Motor neuron (in vitro differentiated cells): Measurements from ENCODE around the gene ZNF571. TPM values are rescaled to one million over a fixed set of nuclear protein-coding genes. Genes with fewer than 3 reads are reported as not detected.

Source experiments
- total RNA-seq, 8 experiments: library from RNA; unstranded; fragments of 300-600 nt; gene quantifications; 2 replicates each; pipeline versions ENCODE4 v1.2.3 to v1.2.4, GENCODE V29; 2022

Gene ZNF571
- total RNA-seq, 8 experiments from 2014 or later, result 1.4 to 10.2 (median 6.2) TPM

Other genes with a start within 250 kb of the ZNF571 start
- 1 to 10 TPM; 4.1 to 7.5 (median 6.3) TPM for gene ZNF527, start 223.7 kb downstream of the ZNF571 start, total RNA-seq
- gene ZNF569, start 127.3 kb downstream of the ZNF571 start, total RNA-seq, result 10 to 100 TPM in 5 of 8 experiments, 1 to 10 TPM in 3; 2.8 to 12.5 (median 11.3) TPM
- 10 to 100 TPM in 3 of 8 experiments, 1 to 10 TPM in 5; 1.5 to 11.5 (median 9.3) TPM for gene ZNF570, start 125.4 kb downstream of the ZNF571 start, total RNA-seq
- gene ZNF793, start 87.9 kb downstream of the ZNF571 start, total RNA-seq, result 10 to 100 TPM in 5 of 8 experiments, 1 to 10 TPM in 1, under 1 TPM in 2; 0.87 to 18.0 (median 10.9) TPM
- gene ZNF540, start 84 bp upstream of the ZNF571 start, total RNA-seq, result 10 to 100 TPM in 4 of 8 experiments, 1 to 10 TPM in 1, under 1 TPM in 3; 0.51 to 16.9 (median 8.0) TPM
- 10 to 100 TPM in 5 of 8 experiments, 1 to 10 TPM in 3; 1.1 to 37.1 (median 22.6) TPM for gene ZFP30, start 60.7 kb upstream of the ZNF571 start, total RNA-seq
- 10 to 100 TPM in 1 of 8 experiments, 1 to 10 TPM in 6, under 1 TPM in 1; 0.66 to 11.8 (median 7.5) TPM for gene ZNF607, start 125.0 kb upstream of the ZNF571 start, total RNA-seq
- gene ZNF573, start 184.8 kb upstream of the ZNF571 start, total RNA-seq, result 10 to 100 TPM in 5 of 8 experiments, 1 to 10 TPM in 3; 4.8 to 19.6 (median 11.3) TPM